ENCODE results near the gene TMEM250. TPM values are rescaled to one million over a fixed set of nuclear protein-coding genes. Genes with fewer than 3 reads are reported as not detected.

Gene TMEM250
- total and polyA plus RNA-seq, 2 of the 4 experiments (the other 2 are of a cell fraction) = 14.0 to 17.5 TPM

DNA sequence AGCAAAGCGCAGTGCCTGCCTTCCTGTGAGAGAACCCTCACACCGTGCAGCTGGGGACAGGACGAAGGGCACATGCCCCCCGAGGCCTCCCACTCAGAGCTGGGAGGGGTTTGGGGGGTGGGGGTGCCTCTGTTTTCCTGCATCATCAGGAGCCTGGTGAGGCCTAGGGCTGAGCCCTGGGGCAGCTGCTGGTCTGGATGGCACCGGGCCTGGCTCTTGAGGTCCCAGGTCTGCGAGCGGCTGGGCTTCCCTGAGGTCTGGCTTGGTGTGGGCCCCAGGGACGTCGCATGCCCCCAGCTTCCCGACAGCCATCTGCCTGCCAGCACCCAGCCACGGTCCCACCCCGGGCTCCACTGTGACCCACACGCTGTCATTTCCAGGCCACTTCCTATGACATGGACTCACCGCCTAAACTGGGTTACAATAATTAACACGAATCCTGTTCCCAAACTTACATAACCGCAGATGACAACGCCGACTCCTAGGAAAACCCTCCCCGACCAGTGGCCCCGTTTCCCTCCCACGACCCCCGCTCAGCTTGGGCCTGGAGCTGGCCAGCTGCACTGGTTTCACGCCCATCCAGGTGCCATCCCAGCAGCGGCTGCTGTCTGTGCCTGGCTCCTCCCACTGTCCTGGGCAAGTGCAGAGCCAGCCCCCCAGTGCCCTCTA is 32.3 kb downstream of the TMEM250 start:
- Histone ChIP-seq H2BK15ac (ENCODE audit: low read depth, low read length) (no peak overlapping the region), H2AFZ (replicated peaks; ENCODE audit: low read length, poor library complexity) (no peak overlapping the region), H3K9me3 (ENCODE audit: control insufficient read depth, insufficient read depth, low read length) (no peaks in the 10 kb centered on the region), H3K14ac (replicated peaks; ENCODE audit: low read depth, low read length) (no peak overlapping the region), H3K23ac (ENCODE audit: low read depth, low read length) (no peak overlapping the region), H2AK9ac (replicated peaks; ENCODE audit: low read depth, low read length, poor library complexity) (peak overlapping the region; percentile 13), H3K27me3 (ENCODE audit: control insufficient read depth, insufficient read depth, low read length) (no peaks in the 10 kb centered on the region), H2BK5ac (ENCODE audit: low read depth, low read length, poor library complexity, severe bottlenecking) (no peak overlapping the region), H3K36me3 (ENCODE audit: control insufficient read depth, insufficient read depth, low read length) (peaks cover 2% of the 10 kb centered on the region; the same call in 1 of the 2 replicates), H3K18ac (ENCODE audit: low read depth, low read length) (no peak overlapping the region), H3K4ac (ENCODE audit: low read depth, low read length) (no peak overlapping the region), H3K79me1 (ENCODE audit: low read depth in 1 of 2, low read length in 2 of 2) (peaks cover 3 to 69% of the 10 kb centered on the region in 2 experiments; a peak in 3 of 4 replicates), H3K27ac (ENCODE audit: insufficient read depth, low read length) (no peak overlapping the region), H2BK20ac (ENCODE audit: low read depth, low read length) (no peak overlapping the region), H4K20me1 (ENCODE audit: insufficient read depth, low read length) (peaks cover 91% of the 10 kb centered on the region), H3K4me3 (ENCODE audit: insufficient read depth, low read depth, low read length) (no peak overlapping the region), H2BK120ac (ENCODE audit: low read depth, low read length) (no peak overlapping the region), H4K8ac (ENCODE audit: low read depth in 2 of 2, low read length in 2 of 2) (no peak overlapping the region), H3K4me1 (ENCODE audit: control insufficient read depth, insufficient read depth, low read length) (peaks cover 12% of the 10 kb centered on the region; the same call in 1 of the 2 replicates), H4K91ac (ENCODE audit: insufficient read depth, low read depth, low read length) (no peak overlapping the region), H2AK5ac (ENCODE audit: low read depth, low read length) (no peak overlapping the region), H3K9ac (ENCODE audit: low read depth, low read length) (no peak overlapping the region), H3K4me2 (ENCODE audit: low read depth, low read length) (no peak overlapping the region), H4K5ac (ENCODE audit: low read depth, low read length) (no peak overlapping the region), H3K9me1 (ENCODE audit: insufficient read depth, low read length) (no peaks in the 10 kb centered on the region), H3K56ac (ENCODE audit: extremely low read depth, insufficient read depth, low read length) (no peak overlapping the region)
- in situ Hi-C loops (cut with MboI; ENCODE audit: low sequenced_read_pairs) (no loop called here), dilution Hi-C loops (cut with HindIII; ENCODE audit: low sequenced_read_pairs, unreplicated experiment) (no loop called here), intact Hi-C loops (cut with micrococcal nuclease) (no loop called here)
- 80% methylated on average over 9 of the region's 24 CpGs; no CpG with 5 or more reads in 1 of the 2 experiments for WGBS, 2 experiments (ENCODE audit: extremely low coverage in 2 of 2, insufficient read length in 1 of 2)
- BruUV-seq (replicated peaks) = no TSS peak
- CTCF ChIA-PET = no interaction called here
- DNase-seq (no peak), ATAC-seq (ENCODE audit: low read depth) (no peak)
- TF ChIP-seq, protein P1, sequence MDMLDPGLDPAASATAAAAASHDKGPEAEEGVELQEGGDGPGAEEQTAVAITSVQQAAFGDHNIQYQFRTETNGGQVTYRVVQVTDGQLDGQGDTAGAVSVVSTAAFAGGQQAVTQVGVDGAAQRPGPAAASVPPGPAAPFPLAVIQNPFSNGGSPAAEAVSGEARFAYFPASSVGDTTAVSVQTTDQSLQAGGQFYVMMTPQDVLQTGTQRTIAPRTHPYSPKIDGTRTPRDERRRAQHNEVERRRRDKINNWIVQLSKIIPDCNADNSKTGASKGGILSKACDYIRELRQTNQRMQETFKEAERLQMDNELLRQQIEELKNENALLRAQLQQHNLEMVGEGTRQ (IDR thresholded peaks at IDR 0.05; ENCODE audit: low read depth, low read length) = no peak
- TF ChIP-seq, protein P2, sequence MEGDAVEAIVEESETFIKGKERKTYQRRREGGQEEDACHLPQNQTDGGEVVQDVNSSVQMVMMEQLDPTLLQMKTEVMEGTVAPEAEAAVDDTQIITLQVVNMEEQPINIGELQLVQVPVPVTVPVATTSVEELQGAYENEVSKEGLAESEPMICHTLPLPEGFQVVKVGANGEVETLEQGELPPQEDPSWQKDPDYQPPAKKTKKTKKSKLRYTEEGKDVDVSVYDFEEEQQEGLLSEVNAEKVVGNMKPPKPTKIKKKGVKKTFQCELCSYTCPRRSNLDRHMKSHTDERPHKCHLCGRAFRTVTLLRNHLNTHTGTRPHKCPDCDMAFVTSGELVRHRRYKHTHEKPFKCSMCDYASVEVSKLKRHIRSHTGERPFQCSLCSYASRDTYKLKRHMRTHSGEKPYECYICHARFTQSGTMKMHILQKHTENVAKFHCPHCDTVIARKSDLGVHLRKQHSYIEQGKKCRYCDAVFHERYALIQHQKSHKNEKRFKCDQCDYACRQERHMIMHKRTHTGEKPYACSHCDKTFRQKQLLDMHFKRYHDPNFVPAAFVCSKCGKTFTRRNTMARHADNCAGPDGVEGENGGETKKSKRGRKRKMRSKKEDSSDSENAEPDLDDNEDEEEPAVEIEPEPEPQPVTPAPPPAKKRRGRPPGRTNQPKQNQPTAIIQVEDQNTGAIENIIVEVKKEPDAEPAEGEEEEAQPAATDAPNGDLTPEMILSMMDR (conservative IDR thresholded peaks at IDR 0.05; ENCODE audit: low read depth, low read length) = no peak
- TF ChIP-seq FOS (IDR thresholded peaks at IDR 0.05; ENCODE audit: low read depth, low read length) (no peak), MAZ (IDR thresholded peaks at IDR 0.05; ENCODE audit: borderline replicate concordance, low read depth, low read length) (no peak), RCOR1 (IDR thresholded peaks at IDR 0.05; ENCODE audit: insufficient replicate concordance, low read length) (no peak), RAD21 (IDR thresholded peaks at IDR 0.05; ENCODE audit: low read length) (no peak), BHLHE40 (IDR thresholded peaks at IDR 0.05; ENCODE audit: low read depth, low read length) (no peak), MXI1 (IDR thresholded peaks at IDR 0.05; ENCODE audit: borderline replicate concordance, low read depth, low read length) (no peak), SMC3 (IDR thresholded peaks at IDR 0.05; ENCODE audit: low read depth, low read length) (no peak), NFE2L2 (IDR thresholded peaks at IDR 0.05; ENCODE audit: low read depth, low read length) (no peak)
- POLR2A ChIA-PET (ENCODE audit: unreplicated experiment) = no interaction called here

Data from IMR-90 (cell line).